Measurements from ENCODE around the gene ITIH5. TPM values are rescaled to one million over a fixed set of nuclear protein-coding genes. Genes with fewer than 3 reads are reported as not detected.

The ITIH5 gene
- total RNA-seq, 1 donor from 2014 or later: 0.51 TPM

DNA sequence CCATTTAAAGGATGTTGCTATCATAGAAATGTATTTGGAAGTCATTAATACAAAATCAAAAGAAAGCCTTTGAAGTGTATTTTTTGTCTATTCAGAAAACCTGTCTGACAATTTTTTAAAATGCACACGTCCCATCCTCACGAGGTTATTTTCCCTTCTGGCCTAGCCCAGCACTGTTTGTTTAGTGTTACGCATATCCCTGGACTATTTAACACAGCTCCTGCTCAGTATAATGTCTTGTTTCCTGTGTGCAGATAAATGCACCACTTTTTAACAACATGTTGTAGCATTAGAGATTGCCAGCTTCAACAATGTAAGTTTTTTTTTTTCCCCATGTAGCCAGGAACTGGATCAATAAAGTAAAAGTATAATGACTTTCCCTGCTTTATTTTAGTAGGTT lies 153.3 kb downstream of the ITIH5 start:
- no peak for DNase-seq

DNA sequence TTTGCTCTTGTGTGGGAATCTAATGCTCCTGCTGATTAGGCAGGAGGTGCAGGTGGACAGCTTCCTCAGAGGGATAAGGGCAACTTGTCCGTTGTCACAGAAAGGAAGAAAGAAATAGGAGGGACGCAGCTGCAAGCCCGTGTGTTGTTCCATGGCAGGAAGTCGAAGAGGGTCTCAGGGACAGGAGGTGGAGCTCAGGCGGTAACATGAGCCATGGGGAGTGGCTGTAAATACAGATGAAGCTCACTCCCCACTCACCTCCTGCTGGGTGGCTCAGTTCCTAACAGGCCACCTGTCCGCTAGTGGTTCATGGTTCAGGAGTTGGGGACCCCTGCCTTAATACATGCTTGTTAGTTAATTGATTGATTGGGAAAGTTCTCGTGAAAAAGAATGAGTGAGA lies 154.3 kb downstream of the ITIH5 start:
- no peak for DNase-seq

DNA sequence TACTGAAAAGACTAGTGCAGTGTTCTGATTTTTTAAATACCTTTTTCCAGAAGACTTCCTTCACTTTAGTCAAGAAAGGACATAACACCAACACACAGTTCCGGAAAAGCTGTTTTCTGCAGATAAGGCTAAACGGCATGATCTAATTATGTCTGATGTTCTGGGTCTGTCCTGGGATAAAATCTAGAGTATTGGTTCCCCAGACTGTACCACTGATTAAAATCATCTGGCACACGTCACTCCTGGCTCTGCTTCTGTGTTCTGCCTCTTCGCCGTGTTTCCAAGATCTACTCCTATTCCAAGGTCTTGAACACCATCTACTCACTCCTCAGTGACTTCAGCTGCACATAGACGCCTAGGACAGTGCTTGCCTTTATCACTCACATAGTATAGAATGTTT lies 155.2 kb downstream of the ITIH5 start:
- DNase-seq: peak; percentile 14

Other genes with a start within 250 kb of the ITIH5 start
- gene ITIH2, start 36.4 kb upstream of the ITIH5 start, total RNA-seq: not detected in 2 replicates
- gene KIN, start 121.0 kb upstream of the ITIH5 start, total RNA-seq: 5.4 and 6.3 TPM in 2 replicates
- gene ATP5F1C, start 121.2 kb upstream of the ITIH5 start, total RNA-seq: 320 and 349 TPM in 2 replicates
- 2.0 and 2.3 TPM in 2 replicates for gene TAF3, start 151.5 kb upstream of the ITIH5 start, total RNA-seq

Measured in dermis blood vessel endothelial cell (primary cell).